Skin epidermis (tissue), 12 donors: Measurements from ENCODE around the gene HEATR1.

Experiments used
- H3K27ac ChIP-seq, 21 experiments: fragments of 200-600 bp; sonication (generic) in 11 of 21; one replicate each; pipeline ENCODE4 v1.5.0; 2020; ENCODE audit warnings: mild to moderate bottlenecking in 3 of 21, inconsistent platforms in 2 of 21, moderate library complexity in 2 of 21
- H3K4me3 ChIP-seq, 7 experiments: fragments of 200-600 bp; sonication (generic) in 2 of 7; one replicate each; pipeline ENCODE4 v1.5.0; 2020; ENCODE audit warnings: inconsistent platforms in 2 of 7, mild to moderate bottlenecking in 2 of 7, moderate library complexity in 1 of 7

Gene HEATR1

DNA sequence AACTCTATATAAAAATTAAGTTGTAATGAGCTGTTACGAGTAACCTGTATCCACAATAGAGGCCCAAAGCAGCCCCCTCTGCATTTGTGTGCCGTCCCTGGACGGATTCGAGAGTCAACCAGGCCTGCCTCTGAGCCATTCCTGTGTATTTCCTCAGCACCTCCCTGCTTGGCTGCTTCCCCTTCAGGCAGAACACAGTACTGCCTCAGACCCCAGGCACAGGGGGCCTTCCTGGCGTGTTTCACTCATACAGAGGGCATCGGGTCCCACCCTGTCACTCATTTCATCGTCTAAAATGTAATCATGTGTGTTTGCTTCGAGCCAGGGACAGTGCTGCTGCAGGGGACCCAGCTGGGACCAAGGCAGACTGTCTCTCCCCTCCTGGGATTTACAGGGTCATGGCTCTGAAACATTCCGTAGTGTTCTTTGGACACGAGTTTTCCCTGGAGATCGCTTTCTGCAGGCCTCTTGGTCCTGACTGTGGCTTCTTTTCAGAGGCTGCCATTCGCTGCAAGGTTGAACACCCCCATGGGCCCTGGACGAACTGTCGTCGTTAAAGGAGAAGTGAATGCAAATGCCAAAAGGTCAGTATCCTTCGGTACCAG lies 61.1 kb downstream of the HEATR1 start:
- H3K27ac ChIP-seq = no peak overlapping the region
- H3K4me3 ChIP-seq = no peak overlapping the region

DNA sequence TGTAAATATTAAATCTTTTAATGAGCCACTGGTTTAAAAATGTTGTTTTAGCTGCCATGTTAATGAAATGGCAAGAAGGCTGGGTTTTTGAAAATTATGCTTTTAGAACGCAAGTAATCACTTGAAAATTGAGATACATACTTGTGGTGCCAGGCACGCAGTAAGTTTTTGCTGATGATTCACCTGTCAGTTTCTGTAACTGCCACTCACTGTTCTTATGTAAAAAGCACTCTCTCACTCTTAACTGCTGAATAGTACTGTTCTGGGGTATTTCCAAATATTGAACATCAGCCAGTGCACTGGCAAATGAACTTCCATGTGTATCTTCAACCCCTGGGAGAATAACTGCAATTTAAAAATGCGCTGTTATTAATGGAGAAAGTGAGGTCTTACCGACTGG lies 62.6 kb downstream of the HEATR1 start:
- Histone ChIP-seq H3K27ac (no peak overlapping the region), H3K4me3 (no peak overlapping the region)

DNA sequence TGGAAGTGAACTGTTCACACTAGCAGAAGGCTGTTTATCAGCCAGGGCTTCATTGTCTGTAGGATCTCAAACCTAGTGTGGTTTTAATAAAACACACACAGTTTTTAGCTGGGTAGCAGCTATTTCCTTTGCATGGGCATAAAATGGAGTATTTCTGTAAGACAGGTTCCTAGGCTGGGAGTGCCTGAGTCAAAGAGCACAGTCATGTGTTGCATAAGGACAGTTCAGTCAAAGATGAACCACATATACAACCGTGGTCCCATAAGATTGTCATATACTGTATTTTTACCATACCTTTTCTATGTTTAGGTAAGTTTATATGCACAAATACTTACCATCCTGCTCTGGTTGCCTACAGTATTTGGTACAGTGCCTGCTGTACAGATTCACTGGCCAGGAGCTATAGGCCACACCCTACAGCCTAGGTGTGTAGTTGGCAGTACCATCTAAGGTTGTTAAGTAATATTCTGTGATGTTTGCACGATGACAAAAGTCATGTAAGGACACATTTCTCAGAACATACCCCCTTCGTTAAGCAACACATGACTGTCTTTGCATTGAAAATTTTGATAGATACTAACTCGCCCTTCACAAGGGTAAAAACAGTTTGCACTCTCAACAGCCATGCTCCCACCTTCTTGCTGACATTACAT lies 63.4 kb downstream of the HEATR1 start:
- H3K27ac ChIP-seq = peak overlapping the region in 1 of 21 experiments; percentile 8

DNA sequence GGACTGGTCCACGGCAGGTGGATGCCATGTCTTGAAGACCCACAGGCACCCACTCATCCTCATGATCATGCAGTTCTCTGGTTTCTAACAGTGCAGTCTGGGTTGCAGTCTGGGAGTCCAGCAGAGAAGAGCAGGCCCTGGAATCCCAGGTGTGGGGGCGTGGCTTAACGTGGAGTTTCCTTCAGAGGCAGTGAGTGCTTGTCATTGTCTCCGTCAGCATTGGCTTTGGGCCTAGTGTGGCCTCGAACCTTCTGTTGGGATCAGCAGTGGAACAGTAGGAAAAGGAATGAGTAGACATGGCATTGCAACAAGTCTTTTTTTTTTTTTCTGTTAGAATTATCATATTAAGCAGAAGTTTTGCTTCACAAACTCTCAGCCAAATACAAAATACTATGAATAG lies 67.8 kb downstream of the HEATR1 start:
- Histone ChIP-seq H3K4me3 (no peak overlapping the region), H3K27ac (peak overlapping the region in 1 of 21 experiments; percentile 29)

More for the DNA sequence above, 63.4 kb downstream of the HEATR1 start:
- no peak overlapping the region for H3K4me3 ChIP-seq

DNA sequence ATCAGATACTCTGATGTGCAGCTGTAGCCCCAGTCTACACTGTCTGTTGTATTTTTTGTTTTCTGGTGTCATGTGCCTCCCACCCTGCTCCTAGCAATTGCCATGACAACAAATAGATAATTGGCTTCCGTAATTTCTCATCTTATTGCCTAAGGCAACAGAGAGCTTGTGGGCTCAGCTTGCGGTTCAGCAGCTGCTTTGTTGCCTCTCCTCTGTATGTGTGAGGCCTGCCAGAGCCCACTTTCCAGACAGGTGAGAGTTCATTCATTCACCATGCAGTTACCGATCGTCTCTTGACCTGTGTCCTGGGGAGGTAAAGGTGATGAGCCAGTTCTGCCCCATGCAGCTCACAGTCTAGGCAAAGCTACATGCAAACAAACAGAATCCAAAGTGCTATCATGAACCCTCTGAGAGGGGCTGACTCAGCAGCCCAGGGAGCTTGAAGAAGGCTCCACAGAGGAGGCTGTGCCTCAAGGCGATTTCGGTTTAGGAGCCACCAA lies 68.6 kb downstream of the HEATR1 start:
- Histone ChIP-seq H3K4me3 (no peak overlapping the region), H3K27ac (peak overlapping the region in 2 of 21 experiments; percentile 3 to 17)

DNA sequence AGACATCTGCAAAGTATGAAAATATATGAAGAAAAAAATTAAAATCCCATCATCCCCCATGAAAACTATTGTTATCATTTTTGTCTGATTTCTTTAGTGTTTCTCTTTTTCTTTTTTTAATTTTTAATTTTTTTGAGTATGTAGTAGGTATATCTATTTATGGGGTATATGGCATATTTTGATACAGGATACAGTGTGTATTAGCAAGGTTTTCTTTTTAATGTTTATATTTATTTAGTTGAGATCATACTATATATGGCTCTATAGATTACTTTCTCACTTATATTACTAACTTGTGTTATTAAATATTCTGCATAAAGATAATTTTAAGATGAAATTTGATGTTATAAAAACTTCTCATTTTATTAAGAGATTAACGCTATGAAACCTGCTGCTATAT lies 69.1 kb downstream of the HEATR1 start:
- no peak overlapping the region for H3K27ac ChIP-seq
- H3K4me3 ChIP-seq = no peak overlapping the region

DNA sequence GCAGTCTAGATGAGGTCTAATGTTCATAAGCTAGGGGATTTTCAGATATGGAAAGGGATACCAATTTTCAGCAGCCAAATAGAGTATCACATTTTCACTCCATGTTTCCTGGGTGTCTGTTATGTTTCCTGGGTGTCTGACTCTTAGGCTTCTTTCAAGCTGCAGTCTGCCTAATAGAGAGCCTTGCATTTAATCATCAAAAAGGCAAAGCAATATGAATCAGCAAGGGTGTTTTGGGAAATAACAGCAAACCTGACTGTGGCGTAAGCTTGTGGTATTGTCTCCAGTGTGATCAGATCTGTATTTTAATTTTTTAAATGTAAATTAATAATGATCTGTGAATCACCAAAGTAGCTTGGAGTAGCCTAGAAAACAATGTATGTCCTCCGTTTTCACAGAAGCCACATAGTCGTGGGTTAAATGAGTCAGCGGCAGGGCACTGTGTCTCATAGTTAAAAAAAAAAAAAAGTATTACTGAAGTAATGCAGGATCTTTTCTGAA lies 70.1 kb downstream of the HEATR1 start:
- peak overlapping the region in 11 of 21 experiments; percentile 12 to 63 (median 44) for H3K27ac ChIP-seq
- H3K4me3 ChIP-seq = no peak overlapping the region

DNA sequence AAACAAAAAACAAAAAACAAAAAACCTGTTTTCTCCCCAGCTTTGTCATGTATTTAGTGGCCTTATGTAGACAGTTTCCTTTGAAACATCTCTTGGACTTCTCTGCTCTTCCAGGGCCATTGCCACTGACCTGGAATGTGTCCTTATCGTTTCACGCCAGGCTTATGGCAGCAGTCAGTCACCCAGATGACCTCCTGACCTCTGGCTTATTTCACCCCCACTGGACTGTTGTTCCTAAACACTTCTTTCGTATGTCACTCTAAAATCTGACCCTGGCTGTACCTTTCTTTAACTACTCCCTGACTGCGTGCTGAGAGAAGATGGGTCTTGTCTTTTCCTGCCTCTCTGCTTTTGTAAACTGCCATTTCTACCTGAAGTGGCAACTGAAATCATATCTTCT lies 71.5 kb downstream of the HEATR1 start:
- Histone ChIP-seq H3K4me3 (no peak overlapping the region), H3K27ac (no peak overlapping the region)

DNA sequence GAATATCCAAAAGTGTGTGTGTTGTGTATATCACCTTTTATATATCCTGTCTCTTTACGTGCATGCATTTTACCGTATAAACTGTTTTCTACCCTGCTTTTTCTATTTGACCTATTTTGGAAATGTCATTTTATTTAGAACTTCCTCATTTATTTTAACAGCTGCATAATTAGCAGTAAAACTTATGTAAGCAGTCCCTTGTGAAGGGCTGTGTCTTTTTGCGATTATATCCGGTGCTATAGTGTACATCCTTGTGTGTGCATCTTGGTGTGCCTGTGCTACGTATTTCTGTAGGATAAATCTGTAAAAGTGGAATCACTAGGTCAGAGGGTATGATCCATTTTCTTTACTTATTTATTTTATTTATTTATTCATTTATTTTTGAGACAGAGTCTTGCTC lies 73.4 kb downstream of the HEATR1 start:
- Histone ChIP-seq H3K27ac (peak overlapping the region in 2 of 21 experiments; percentile 8 to 13), H3K4me3 (no peak overlapping the region)

DNA sequence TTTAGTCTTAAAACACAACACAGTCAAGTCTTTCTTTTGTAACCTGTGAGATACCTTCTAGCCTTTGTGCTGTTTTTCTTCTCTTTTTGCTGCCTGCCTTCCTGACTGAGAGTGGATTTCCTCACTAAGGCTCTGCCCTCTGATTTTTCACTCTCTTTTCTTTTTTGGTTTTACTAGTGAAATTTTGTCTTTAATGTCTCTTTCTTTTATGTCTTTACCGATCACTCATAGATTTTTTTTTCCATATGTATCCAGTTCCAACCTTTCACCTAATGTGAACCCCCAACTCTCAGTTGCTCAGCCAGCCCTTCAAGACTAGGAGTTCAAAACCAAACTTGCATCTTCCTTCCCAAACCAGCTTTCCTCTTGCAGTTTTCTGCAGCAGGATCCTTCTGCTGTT lies 74.0 kb downstream of the HEATR1 start:
- H3K27ac ChIP-seq = peak overlapping the region in 2 of 21 experiments; percentile 13 to 47
- H3K4me3 ChIP-seq = no peak overlapping the region

DNA sequence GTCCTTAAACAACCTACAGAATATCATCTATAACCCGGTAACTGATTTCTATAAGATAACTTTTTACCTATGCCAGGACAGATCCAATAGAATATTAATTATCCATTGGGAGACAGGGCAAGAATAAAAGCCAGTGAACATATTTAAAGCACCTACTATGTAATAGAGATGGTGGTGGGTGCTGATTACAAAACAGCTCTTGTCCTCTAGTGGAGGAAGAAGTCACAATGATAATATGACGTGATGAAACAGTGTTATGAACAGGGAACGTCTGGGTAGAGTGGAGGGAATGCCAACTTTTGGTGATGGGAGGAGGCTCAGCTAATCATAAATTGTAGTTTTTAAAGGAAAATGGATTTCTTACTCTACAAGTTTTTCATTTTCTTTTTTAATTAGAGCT lies 78.2 kb downstream of the HEATR1 start:
- H3K4me3 ChIP-seq = no peak overlapping the region
- peak overlapping the region in 1 of 21 experiments; percentile 11 for H3K27ac ChIP-seq

DNA sequence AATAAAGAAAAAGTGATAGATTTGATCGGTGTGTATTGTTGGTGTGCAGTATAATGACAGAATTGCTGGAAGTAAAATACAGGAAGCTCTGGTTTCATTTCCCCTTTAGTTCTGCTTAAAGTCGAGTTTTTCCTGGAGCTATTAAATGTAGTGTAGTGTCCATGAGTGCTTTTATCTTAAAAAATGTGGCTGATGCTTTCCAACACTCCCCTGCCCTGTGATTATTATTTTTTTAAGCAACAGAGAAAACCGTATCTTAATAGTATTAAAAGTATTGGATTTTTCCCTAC lies 79.5 kb downstream of the HEATR1 start:
- H3K27ac ChIP-seq = peak overlapping the region in 20 of 21 experiments; percentile 86 to 98 (median 94)
- H3K4me3 ChIP-seq = peak overlapping the region; percentile 67 to 99 (median 93)

DNA sequence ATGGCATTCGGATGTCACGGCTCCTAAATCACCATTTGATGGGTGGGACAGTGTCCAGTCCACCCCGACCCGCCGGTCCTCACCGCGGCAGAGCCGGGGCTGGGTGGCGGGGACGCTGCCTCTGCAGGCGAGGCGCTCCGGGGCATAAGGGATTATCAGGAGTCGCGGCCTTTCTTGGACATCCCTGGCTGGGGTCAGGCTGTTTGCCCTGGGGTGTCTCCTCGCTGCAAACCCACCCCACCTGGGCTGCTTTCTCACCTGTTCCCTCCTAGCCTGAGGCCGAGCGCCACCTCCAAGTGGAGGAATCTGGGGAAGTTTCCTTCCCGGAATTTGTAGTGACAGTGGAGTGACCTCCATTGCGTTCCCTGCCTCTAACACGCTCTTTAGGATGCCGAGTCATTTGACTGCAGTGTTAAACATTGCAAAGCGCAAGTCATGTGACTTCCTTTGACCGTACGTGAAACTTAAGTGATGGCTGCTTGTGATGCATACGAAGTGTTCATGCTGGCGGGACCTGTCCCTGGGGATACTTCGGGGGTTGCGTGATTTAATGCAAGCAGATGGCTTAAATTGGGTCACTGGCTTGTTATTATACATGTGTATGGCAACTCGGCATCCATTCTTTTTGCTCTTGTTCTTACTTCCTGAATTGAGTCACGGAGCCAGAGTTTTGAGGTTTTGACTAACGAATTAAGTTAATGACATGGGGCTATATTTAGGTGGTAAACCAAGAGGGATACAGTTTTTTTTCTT lies 80.0 kb downstream of the HEATR1 start:
- H3K27ac ChIP-seq = peak overlapping the region; percentile 81 to 98 (median 94)
- peak overlapping the region; percentile 67 to 99 (median 93) for H3K4me3 ChIP-seq

DNA sequence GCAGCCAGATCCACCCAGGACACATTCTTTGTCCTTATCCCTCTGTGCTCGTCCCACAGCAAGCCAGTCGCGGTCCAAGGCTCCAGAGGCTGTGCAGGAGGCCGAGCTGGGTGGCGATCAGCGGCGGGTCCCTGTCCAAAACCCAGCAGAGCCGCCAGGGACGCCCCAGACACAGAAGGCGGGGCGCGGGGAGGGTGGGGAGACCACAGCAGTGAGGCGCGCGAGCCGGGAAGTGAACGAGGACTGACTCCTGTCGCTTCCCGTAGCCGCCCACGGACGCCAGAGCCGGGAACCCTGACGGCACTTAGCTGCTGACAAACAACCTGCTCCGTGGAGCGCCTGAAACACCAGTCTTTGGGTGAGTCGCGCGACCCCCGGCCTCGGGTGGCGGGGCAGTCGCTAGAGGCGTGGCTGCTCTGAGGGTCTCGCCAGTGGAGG lies 80.6 kb downstream of the HEATR1 start, which contains the start of gene LGALS8:
LGALS8 (plus strand) TSS at position 279 of the 438 bp plus-strand sequence. CDS start 2,089 bp downstream, outside the sequence.
- peak within 1 kb of the TSS; percentile 67 to 99 (median 93) for H3K4me3 ChIP-seq
- H3K27ac ChIP-seq = peak within 1 kb of the TSS; percentile 81 to 98 (median 94)

DNA sequence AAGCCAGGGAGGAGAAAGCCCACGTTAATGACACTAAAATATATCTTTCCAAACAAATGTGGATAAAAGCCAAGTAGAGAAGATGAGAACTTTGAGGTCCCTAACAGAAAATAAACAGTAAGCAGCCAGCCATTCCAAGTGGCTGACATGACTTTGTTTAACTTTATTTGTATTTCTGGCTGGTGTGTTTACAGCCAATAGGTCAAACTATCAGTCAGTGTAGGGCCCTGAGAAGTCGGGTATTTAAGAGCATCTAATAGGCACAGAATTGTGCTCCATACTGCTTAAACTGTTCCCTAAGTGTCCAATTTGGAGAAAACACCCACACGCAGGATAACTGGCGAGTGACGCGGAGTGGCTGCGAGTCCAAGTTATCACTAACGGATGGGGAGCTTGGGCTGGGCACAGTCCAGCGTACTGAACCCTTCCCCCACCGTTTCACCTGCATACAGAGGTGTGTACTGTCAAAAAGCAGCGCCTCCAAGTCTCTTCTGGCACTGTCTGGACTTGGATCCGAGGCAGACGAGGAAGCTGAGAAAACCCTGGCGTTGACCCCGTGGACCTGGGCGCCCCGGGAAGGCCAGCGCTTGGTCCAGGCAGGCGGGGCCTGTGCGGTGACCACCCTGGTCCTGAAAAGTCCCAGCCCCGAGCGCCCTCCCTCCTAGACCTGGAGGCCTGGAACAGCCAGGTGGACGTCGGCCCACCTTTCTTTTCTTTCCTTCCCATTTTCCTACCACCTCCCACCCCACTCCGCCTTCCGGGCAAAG lies 81.2 kb downstream of the HEATR1 start:
- peak overlapping the region; percentile 67 to 99 (median 93) for H3K4me3 ChIP-seq
- peak overlapping the region; percentile 27 to 98 (median 94) for H3K27ac ChIP-seq

DNA sequence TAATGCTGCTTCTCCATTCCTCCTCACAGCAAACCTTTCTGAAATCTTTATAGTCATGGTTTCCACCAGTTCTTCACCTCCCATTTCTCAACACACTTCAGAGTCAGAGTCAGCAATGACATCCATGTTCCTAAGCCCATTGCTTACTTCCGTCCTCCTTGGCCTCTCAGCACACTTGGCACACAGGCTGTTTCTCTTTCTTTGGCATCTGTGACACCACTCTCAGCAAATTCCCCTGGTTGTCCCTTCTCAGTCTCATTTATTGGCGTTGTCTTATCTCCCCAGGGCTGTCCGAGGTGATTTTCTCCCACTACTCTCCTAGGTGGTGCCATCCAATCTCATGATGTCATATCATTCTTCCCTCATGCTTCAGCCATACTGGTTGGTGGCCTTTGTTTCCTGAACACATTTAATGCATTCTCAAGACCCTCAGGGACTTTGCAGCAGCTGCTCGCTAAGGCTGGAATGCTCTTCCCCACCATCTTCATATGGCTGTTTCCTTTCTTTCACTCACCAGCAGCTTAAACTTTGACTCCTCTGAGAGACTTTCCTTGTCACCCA lies 83.8 kb downstream of the HEATR1 start:
- Histone ChIP-seq H3K4me3 (no peak overlapping the region), H3K27ac (no peak overlapping the region)

DNA sequence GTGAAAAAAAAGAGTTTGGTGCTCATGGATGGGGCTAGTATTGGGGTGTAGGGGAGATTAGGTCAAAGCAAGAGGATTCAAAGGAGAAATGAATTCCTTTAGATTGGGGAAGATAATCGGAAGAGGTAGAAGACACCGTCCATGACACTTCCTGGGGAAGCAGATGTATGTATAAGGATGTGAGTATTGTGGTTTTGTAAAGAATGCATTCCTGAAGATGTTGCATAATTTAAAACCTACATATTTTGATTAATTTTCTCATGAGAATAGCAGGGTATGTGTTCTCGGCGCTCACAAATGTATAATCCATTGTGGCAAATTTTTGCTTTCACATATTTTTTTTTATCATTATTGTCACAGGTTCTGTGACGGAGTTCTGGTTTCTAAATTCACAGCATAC lies 86.0 kb downstream of the HEATR1 start:
- H3K4me3 ChIP-seq = no peak overlapping the region
- peak overlapping the region in 2 of 21 experiments; percentile 14 to 87 for H3K27ac ChIP-seq

DNA sequence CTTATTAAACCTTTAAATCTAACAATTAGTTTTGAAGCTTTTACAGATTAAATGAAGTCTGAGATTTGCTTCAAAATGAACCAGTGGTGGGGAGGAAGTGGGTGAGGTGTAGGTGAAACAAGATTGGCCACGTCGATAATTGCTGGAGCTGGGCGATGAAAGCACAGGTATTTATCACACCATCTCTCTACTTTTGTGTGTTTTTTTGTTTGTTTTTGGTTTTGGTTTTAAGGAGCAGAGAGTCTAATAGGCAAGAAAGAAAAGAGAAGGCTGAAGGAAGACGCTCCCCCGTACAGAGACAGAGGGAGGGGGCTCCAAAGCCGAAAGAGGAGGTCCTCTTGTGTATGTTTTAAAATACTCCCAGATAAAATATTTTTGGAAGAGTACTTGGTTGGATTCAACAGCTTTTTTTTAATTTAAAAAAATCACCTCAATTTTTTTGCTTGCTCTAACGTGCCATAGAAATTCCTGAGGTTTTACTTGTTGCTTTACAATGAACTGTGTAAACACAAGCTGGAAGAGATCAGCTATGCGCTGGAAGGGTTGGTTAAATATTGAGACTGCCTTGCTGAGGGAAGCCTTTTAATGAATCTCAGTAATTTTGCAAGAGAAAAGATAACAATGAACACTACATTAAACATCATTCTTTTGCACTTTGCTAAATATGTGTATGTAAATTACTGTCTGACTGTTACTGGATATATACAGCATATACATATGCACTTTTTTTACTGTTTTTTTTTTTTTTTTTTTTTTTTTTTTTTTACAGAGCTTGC lies 87.2 kb downstream of the HEATR1 start:
- H3K27ac ChIP-seq = peak overlapping the region in 12 of 21 experiments; percentile 1 to 87 (median 57)
- H3K4me3 ChIP-seq = no peak overlapping the region
